Vagina (tissue), 2 donors: ENCODE measurements around the gene ACTR3C. TPM values are rescaled to one million over a fixed set of nuclear protein-coding genes. Genes with fewer than 3 reads are reported as not detected.
A peak's percentile ranks its signal among the peaks of the same experiment; 100 is the strongest.
"Not testable (repeated sequence)": the region's sequence is repeated elsewhere in the genome, so short reads cannot be mapped to it uniquely, and the experiment has no call there.

Experiments
- DNase-seq, 2 donors: peaks; one replicate each; pipeline ENCODE4 v3.0.0-alpha.2; 2017; ENCODE audit errors: extremely low spot score in 2 of 2
- H3K27ac ChIP-seq: fragments of 200-600 bp; sonication (generic); one replicate; pipeline ENCODE4 v1.5.1; 2019
- H3K27me3 ChIP-seq: fragments of 200-600 bp; sonication (generic); one replicate; pipeline ENCODE4 v1.5.1; 2019
- H3K36me3 ChIP-seq, 2 donors: fragments of 200-600 bp; sonication (generic); one replicate each; pipeline ENCODE4 v1.5.1; 2017 to 2019
- H3K4me1 ChIP-seq: fragments of 200-600 bp; sonication (generic); one replicate; pipeline ENCODE4 v1.5.1; 2019
- H3K4me3 ChIP-seq, 2 donors: fragments of 200-600 bp; sonication (generic); 1 replicate in 1 of 2; 2 replicates in 1 of 2; pipeline ENCODE4 v1.5.1; 2016 to 2019
- H3K9me3 ChIP-seq: fragments of 200-600 bp; sonication (generic); one replicate; pipeline ENCODE4 v1.5.1; 2019
- CTCF ChIP-seq, 3 experiments: fragments of 450-650 bp in 2 of 3; fragments of 200-600 bp in 1 of 3; sonication (generic) in 1 of 3; IDR thresholded peaks; one replicate each; pipeline ENCODE4 v1.5.1; 2017 to 2019; ENCODE audit warnings: antibody characterized with exemption in 3 of 3, mild to moderate bottlenecking in 2 of 3, moderate library complexity in 2 of 3
- POLR2A ChIP-seq, 2 donors: fragments of 450-650 bp; IDR thresholded peaks; one replicate each; pipeline ENCODE4 v1.6.1; 2017; ENCODE audit warnings: antibody characterized with exemption in 2 of 2, mild to moderate bottlenecking in 2 of 2, moderate library complexity in 2 of 2
- POLR2AphosphoS5 ChIP-seq, 2 donors: sonication (generic); formaldehyde crosslinking; IDR thresholded peaks; one replicate each; pipeline ENCODE4 v1.9.0; 2017; ENCODE audit warnings: antibody characterized with exemption in 2 of 2, mild to moderate bottlenecking in 2 of 2, low read depth in 1 of 2; ENCODE audit not compliant: insufficient read depth in 1 of 2
- intact Hi-C: fragments of 100-400 bp; cut with DNase I; formaldehyde crosslinking; loops from one replicate; pipeline ENCODE4 v1.15.1; 2023
- total RNA-seq: library from RNA; depleted of rRNA; stranded (reverse); fragments of >200 nt; gene quantifications from one replicate; pipeline ENCODE4 v1.2.3, GENCODE V29; 2016

Gene ACTR3C
- total RNA-seq, 1 donor from 2014 or later: 24.1 TPM

DNA sequence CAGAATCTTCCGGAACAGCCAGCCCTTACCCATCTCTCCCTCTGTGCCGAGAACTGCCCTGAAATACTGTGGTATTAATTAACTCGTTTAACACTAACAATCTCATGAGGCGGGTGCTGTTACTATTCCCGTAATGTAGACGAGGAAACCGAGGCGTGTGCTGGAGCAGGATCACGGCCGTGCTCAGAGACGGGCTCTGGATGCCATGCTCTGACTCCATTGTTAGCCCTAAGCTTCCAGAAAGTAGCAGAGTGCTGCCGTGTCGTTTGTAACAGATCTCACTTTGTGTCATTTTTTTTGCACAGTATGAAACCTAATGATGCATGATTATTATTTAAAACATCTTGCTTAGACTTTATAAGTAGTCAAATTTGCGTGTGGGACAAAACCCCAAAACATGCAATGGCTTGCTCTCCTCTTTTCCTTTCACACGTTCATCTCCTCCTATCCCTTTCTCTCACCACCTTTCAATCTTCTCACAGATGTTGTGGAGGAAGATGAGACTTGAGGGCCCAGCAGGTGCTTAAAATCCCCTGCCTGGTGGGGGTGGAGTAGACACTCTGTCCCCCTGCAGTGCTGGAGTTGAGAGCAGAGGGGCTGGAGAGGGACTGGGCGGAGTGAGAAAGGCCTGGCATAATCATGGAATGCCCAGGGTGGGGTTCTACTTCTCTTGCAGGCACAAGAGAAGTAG, 482 bp upstream of the ACTR3C start:
- H3K27me3 ChIP-seq: no peaks in the 10 kb centered on the region
- intact Hi-C loops: no loop called here
- peak overlapping the region; percentile 96 for H3K27ac ChIP-seq
- peaks cover 39% of the 10 kb centered on the region for H3K4me1 ChIP-seq
- no peaks in the 10 kb centered on the region for H3K9me3 ChIP-seq
- no peak for TF ChIP-seq POLR2A (IDR thresholded peaks at IDR 0.05)
- TF ChIP-seq CTCF (IDR thresholded peaks at IDR 0.05): no peak
- TF ChIP-seq POLR2AphosphoS5 (IDR thresholded peaks at IDR 0.05; ENCODE audit: insufficient read depth in 1 of 2, low read depth in 1 of 2): no peak
- peak in 1 of 2 donors; percentile 61 for DNase-seq
- H3K36me3 ChIP-seq: no peaks in the 10 kb centered on the region
- peak overlapping the region; percentile 68 to 86 for H3K4me3 ChIP-seq

DNA sequence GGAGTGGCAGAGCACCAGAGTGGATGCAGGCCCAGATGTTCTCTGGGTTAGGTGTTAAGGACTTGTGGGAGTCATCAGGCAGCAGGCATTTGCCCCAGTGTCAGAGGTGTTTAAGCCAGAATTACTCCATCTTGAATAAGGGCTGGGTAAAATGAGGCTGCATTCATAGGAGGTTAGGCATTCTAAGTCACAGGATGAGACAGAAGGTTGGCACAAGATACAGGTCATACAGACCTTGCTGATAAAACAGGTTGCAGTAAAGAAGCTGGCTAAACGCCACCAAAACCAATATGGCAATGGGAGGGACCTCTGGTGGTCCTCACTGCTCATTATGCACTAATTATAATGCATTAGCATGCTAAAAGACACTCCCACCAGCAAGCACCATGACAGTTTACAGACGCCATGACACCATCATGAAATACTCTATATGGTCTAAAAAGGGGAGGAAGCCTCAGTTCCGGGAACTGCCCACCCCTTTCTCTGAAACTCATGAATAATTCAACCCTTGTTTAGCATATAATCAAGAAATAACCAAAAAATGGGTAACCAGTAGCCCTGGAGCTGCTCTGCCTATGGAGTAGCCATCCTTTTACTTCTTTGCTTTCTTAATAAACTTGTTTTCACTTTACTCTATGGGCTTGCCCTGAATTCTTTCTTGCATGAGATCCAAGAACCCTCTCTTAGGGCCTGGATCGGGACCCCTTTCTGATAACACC, 1.1 kb downstream of the ACTR3C start:
- TF ChIP-seq POLR2AphosphoS5 (IDR thresholded peaks at IDR 0.05; ENCODE audit: insufficient read depth in 1 of 2, low read depth in 1 of 2): no peak
- TF ChIP-seq CTCF (IDR thresholded peaks at IDR 0.05): no peak
- no peak for TF ChIP-seq POLR2A (IDR thresholded peaks at IDR 0.05)
- Histone ChIP-seq H3K36me3 (no peaks in the 10 kb centered on the region), H3K27ac (peak overlapping the region; percentile 96), H3K27me3 (no peaks in the 10 kb centered on the region), H3K4me1 (peaks cover 39% of the 10 kb centered on the region), H3K4me3 (peak overlapping the region; percentile 68 to 86), H3K9me3 (no peaks in the 10 kb centered on the region)
- intact Hi-C loops: no loop called here
- peak in 1 of 2 donors; percentile 82 for DNase-seq

GRCh38 chr7:150321788-150322113, 1.6 kb downstream of the ACTR3C start:
- H3K4me1 ChIP-seq: peaks cover 39% of the 10 kb centered on the region

GRCh38 chr7:150317748-150318444, 5.4 kb downstream of the ACTR3C start:
- Histone ChIP-seq H3K9me3 (no peaks in the 10 kb centered on the region), H3K36me3 (no peaks in the 10 kb centered on the region), H3K4me1 (peaks cover 21% of the 10 kb centered on the region), H3K4me3 (no peak overlapping the region), H3K27me3 (no peaks in the 10 kb centered on the region), H3K27ac (no peak overlapping the region)
- intact Hi-C loops: no loop called here
- no peak for TF ChIP-seq CTCF (IDR thresholded peaks at IDR 0.05)
- no peak for TF ChIP-seq POLR2AphosphoS5 (IDR thresholded peaks at IDR 0.05; ENCODE audit: insufficient read depth in 1 of 2, low read depth in 1 of 2)
- no peak for TF ChIP-seq POLR2A (IDR thresholded peaks at IDR 0.05)
- DNase-seq: no peak

More at GRCh38 chr7:150321788-150322113, 1.6 kb downstream of the ACTR3C start:
- no peak overlapping the region for H3K4me3 ChIP-seq
- DNase-seq: peak in 1 of 2 donors; percentile 25
- H3K36me3 ChIP-seq: no peaks in the 10 kb centered on the region
- TF ChIP-seq POLR2A (IDR thresholded peaks at IDR 0.05): no peak
- TF ChIP-seq CTCF (IDR thresholded peaks at IDR 0.05): no peak
- no peak for TF ChIP-seq POLR2AphosphoS5 (IDR thresholded peaks at IDR 0.05; ENCODE audit: insufficient read depth in 1 of 2, low read depth in 1 of 2)
- no peak overlapping the region for H3K27ac ChIP-seq
- H3K9me3 ChIP-seq: no peaks in the 10 kb centered on the region
- H3K27me3 ChIP-seq: no peaks in the 10 kb centered on the region
- intact Hi-C loops: no loop called here

DNA sequence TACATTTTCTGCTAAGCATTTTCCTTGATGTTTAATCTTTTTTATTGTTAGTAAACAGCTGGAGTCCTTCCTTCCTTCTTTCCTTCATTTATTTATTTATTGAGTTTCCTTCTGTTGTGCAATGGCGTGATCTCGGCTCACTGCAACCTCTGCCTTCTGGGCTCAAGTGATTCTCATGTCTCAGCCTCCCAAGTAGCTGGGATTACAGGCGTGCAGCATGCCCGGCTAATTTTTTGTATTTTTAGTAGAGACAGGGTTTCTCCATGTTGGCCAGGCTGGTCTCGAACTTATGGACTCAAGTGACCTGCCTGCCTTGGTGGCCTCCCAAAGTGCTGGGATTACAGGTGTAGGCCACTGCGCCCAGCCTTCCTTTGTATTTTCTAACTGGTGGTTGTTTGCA, 6.4 kb downstream of the ACTR3C start:
- not testable (repeated sequence) for DNase-seq

More for the DNA sequence above, 6.4 kb downstream of the ACTR3C start:
- H3K4me3 ChIP-seq, H3K36me3 ChIP-seq, H3K9me3 ChIP-seq, intact Hi-C loops, H3K27me3 ChIP-seq: not testable (repeated sequence)
- Histone ChIP-seq H3K27ac (peak overlapping the region; percentile 27), H3K4me1 (peaks cover 12% of the 10 kb centered on the region)
